ENCODE measurements around the gene DLGAP4.

Gene DLGAP4

GRCh38 chr20:36407199-36407733, 101.1 kb downstream of the DLGAP4 start:
- Histone ChIP-seq H3K9ac (ENCODE audit: low read length) (no peak overlapping the region), H3K9me3 (ENCODE audit: insufficient read depth, low read length) (no peaks in the 10 kb centered on the region), H3K79me2 (ENCODE audit: insufficient read depth, low read length) (no peaks in the 10 kb centered on the region), H3F3A (ENCODE audit: insufficient read depth) (no peaks in the 10 kb centered on the region), H4K20me1 (ENCODE audit: low read depth, low read length) (no peaks in the 10 kb centered on the region), H3K27ac (ENCODE audit: low read depth, low read length) (no peak overlapping the region), H3K4me2 (ENCODE audit: low read depth, low read length, poor library complexity, severe bottlenecking) (no peak overlapping the region), H3K36me3 (ENCODE audit: low read length) (no peaks in the 10 kb centered on the region), H3K4me3 (ENCODE audit: insufficient read depth, low read length, poor library complexity, severe bottlenecking) (no peak overlapping the region), H3K9me2 (replicated peaks; ENCODE audit: insufficient read depth, low read length) (no peaks in the 10 kb centered on the region), H3K27me3 (ENCODE audit: low read length) (no peaks in the 10 kb centered on the region), H2AFZ (ENCODE audit: low read depth, low read length, severe bottlenecking) (no peak overlapping the region)
- TF ChIP-seq CTCF (IDR thresholded peaks at IDR 0.05; ENCODE audit: insufficient read depth, low read length, poor library complexity, severe bottlenecking) = no peak
- no peak for TF ChIP-seq EZH2phosphoT487 (conservative IDR thresholded peaks at IDR 0.05; ENCODE audit: low read length)

DNA sequence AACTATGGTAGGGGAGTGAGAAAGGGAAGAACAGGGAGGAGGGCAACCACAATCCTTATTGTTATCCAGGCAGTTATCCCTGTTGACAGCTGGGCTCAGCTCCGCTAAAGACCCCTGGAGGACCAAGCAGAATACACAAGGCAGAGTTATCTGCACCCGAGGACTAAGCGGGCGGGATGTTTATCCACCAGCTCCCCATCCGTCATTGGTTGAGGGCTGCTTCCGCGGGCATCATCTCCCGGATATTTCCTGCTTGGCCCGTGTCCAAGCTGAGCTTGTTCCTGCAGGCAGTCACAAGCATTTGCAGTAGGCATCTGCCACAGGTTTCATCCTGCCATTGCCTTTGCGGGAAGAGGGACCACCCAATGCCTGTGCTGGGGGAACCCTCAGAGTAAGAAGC, 102.1 kb downstream of the DLGAP4 start:
- Histone ChIP-seq H3K9me3 (ENCODE audit: insufficient read depth, low read length) (no peaks in the 10 kb centered on the region), H3K9me2 (replicated peaks; ENCODE audit: insufficient read depth, low read length) (no peaks in the 10 kb centered on the region), H3F3A (ENCODE audit: insufficient read depth) (no peaks in the 10 kb centered on the region), H4K20me1 (ENCODE audit: low read depth, low read length) (no peaks in the 10 kb centered on the region), H3K27me3 (ENCODE audit: low read length) (no peaks in the 10 kb centered on the region), H3K9ac (ENCODE audit: low read length) (no peak overlapping the region), H3K36me3 (ENCODE audit: low read length) (no peaks in the 10 kb centered on the region), H2AFZ (ENCODE audit: low read depth, low read length, severe bottlenecking) (no peak overlapping the region), H3K79me2 (ENCODE audit: insufficient read depth, low read length) (no peaks in the 10 kb centered on the region), H3K4me2 (ENCODE audit: low read depth, low read length, poor library complexity, severe bottlenecking) (no peak overlapping the region), H3K27ac (ENCODE audit: low read depth, low read length) (no peak overlapping the region), H3K4me3 (ENCODE audit: insufficient read depth, low read length, poor library complexity, severe bottlenecking) (no peak overlapping the region)
- TF ChIP-seq EZH2phosphoT487 (conservative IDR thresholded peaks at IDR 0.05; ENCODE audit: low read length) (no peak), CTCF (IDR thresholded peaks at IDR 0.05; ENCODE audit: insufficient read depth, low read length, poor library complexity, severe bottlenecking) (no peak)

DNA sequence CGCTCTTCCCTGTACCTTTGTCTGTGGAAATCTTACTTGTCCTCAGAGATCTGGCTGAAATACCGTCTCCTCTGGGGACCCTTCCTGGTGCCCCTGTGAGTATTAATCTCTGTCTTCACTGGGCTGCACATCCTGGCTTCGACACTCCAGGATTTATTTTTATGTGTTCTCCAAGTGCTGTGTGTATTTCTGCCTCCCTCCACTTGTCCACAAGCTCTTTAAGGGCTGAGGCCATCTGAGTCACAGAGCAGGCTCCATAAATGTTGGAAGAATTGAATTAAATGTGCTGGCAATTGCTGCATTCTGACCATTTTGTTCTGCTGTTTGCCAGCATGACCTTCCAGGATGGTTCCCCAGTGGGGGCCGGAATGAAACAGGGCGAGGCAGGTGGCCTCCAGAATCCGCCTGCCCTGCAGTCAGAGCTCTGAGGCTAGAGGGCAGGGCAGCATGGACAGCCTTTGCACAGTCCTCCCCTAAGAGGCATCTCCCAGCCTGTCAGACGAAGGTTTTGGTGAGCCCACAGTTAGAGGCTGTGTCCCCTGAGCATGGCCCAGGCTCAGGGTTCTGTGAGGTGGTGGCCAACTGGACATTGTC, 105.8 kb downstream of the DLGAP4 start:
- Histone ChIP-seq H3K9me2 (replicated peaks; ENCODE audit: insufficient read depth, low read length) (no peaks in the 10 kb centered on the region), H3K27me3 (ENCODE audit: low read length) (no peaks in the 10 kb centered on the region), H3K27ac (ENCODE audit: low read depth, low read length) (no peak overlapping the region), H3F3A (ENCODE audit: insufficient read depth) (no peaks in the 10 kb centered on the region), H3K4me2 (ENCODE audit: low read depth, low read length, poor library complexity, severe bottlenecking) (no peak overlapping the region), H3K36me3 (ENCODE audit: low read length) (no peaks in the 10 kb centered on the region), H3K9ac (ENCODE audit: low read length) (no peak overlapping the region), H3K9me3 (ENCODE audit: insufficient read depth, low read length) (no peaks in the 10 kb centered on the region), H3K79me2 (ENCODE audit: insufficient read depth, low read length) (no peaks in the 10 kb centered on the region), H2AFZ (ENCODE audit: low read depth, low read length, severe bottlenecking) (no peak overlapping the region), H3K4me3 (ENCODE audit: insufficient read depth, low read length, poor library complexity, severe bottlenecking) (no peak overlapping the region), H4K20me1 (ENCODE audit: low read depth, low read length) (no peaks in the 10 kb centered on the region)
- no peak for TF ChIP-seq CTCF (IDR thresholded peaks at IDR 0.05; ENCODE audit: insufficient read depth, low read length, poor library complexity, severe bottlenecking)
- TF ChIP-seq EZH2phosphoT487 (conservative IDR thresholded peaks at IDR 0.05; ENCODE audit: low read length) = no peak
